GM18505 (cell line): ENCODE data around the gene YWHAQ.
"Not testable (repeated sequence)": the region's sequence is repeated elsewhere in the genome, so short reads cannot be mapped to it uniquely, and the experiment has no call there.

Experiments used
- ATAC-seq: cut with Tn5 transposase; IDR thresholded peaks from one replicate; pipeline ENCODE4 v1.9.1; 2021; ENCODE audit not compliant: unreplicated experiment
- POLR2A ChIP-seq: IDR thresholded peaks from 4 replicates; pipeline ENCODE4 v1.6.1; 2011; ENCODE audit warnings: borderline replicate concordance; ENCODE audit not compliant: insufficient read depth, insufficient read length; ENCODE audit errors: extremely low read depth

Gene YWHAQ

DNA sequence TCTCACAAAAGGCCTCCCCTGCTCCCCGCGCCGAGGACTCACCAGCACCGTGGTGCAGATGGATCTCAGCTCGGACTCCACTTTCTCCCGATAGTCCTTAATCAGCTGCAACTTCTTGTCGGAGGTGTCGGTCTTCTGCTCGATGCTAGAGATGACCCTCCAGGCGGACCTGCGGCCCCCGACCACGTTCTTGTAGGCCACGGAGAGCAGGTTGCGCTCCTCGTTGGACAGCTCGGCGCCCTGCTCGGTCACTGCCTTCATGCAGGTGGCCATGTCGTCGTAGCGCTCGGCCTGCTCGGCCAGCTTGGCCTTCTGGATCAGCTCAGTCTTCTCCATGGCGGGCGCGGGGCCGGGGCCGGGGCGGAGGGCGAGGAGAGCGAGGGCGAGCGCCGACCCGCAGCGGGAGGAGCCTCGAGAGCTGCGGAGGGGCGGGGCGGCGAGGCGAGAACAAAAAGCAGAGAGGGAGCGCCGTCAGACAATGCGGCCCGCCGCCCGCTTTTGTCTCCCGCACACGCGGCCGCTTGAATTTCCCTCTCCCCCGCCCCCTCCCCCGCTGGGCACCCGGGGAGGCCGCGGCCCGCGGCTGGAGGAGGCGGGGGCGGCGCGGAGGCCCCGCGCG is 571 bp downstream of the YWHAQ start:
- peak; percentile 45 for ATAC-seq
- no peak for TF ChIP-seq POLR2A

- no peak for ATAC-seq
- TF ChIP-seq POLR2A: no peak
Measured at GRCh38 chr2:9629222-9630116, 1.3 kb downstream of the YWHAQ start.

GRCh38 chr2:9627310-9627709 is 3.5 kb downstream of the YWHAQ start:
- ATAC-seq: no peak
- TF ChIP-seq POLR2A: no peak

GRCh38 chr2:9623151-9623550 is 7.6 kb downstream of the YWHAQ start:
- no peak for ATAC-seq
- TF ChIP-seq POLR2A: no peak

GRCh38 chr2:9621655-9622054 is 9.1 kb downstream of the YWHAQ start:
- ATAC-seq: not testable (repeated sequence)

- no peak for TF ChIP-seq POLR2A
- ATAC-seq: peak; percentile 74
Measured at GRCh38 chr2:9618410-9618809, 12.4 kb downstream of the YWHAQ start.

DNA sequence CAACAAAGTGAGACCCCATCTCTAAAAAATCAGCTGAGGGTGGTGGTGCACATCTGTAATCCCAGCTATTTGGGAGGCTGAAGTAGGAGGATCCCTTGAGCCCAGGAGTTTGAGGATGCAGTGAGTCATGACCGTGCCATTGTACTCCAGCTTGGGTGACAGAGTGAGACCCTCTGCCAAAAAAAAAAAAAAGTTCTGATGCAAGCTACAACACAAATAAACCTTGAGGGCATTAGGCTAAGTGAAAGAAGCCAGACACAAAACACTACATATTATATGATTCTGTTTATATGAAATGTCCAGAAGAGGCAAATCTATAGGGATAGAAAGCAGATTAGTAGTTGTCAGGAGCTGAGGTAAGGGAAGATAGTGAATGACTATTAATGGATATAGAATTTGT is 13.0 kb downstream of the YWHAQ start:
- TF ChIP-seq POLR2A: no peak
- ATAC-seq: no peak

DNA sequence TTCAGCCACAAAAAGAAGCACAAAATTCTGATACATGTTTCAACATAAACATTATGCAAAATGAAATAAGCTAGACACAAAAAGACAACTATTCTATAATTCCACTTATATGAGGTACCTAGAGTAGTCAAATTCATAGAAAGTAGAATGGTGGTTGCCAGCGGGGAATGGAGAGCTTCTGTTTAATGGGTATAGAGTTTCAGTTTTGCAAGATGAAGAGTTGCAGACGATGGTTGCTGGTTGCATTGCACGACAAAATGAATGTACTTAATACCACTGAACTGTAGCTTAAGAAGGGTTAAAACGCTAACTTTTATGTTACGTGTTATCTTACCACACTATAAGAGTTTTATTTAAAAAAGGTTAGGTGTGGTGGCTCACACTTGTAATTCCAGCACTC is 13.5 kb downstream of the YWHAQ start:
- ATAC-seq: no peak
- TF ChIP-seq POLR2A: no peak

DNA sequence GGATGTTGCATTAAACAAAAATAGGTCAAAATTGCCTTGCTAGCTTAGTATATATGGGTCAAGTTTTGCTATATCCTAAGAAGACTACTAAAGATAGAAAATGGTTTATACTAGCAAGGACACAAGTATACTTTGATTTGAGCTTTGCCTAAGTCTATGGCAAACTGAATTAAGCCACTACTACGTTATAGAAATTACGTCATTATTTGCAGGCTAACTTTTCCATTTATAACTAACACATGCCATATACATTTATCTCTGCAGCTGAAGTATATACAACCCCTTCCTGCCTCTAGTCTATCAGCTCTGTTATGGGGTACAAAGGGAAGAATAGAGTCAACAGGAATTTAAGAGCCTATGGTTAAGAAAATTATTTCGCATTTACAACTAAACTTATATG is 16.2 kb downstream of the YWHAQ start:
- no peak for TF ChIP-seq POLR2A
- ATAC-seq: no peak

- TF ChIP-seq POLR2A: no peak
- ATAC-seq: no peak
Measured at GRCh38 chr2:9613291-9613690, 17.5 kb downstream of the YWHAQ start.

DNA sequence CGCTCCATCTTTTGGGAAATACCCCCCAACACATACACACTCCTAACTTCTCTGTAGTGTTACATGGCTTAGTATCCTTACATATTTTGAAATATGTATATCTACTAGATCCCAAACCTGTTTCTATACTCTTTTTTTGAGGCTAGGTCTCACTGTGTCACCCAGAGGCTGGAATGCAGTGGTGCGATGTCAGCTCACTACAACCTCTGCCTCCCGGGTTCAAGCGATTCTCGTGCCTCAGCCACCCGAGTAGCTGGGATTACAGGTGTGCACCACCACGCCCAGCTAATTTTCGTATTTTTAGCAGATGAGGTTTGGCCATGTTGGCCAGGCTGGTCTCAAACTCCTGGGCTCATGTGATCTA is 19.3 kb downstream of the YWHAQ start:
- ATAC-seq: not testable (repeated sequence)

DNA sequence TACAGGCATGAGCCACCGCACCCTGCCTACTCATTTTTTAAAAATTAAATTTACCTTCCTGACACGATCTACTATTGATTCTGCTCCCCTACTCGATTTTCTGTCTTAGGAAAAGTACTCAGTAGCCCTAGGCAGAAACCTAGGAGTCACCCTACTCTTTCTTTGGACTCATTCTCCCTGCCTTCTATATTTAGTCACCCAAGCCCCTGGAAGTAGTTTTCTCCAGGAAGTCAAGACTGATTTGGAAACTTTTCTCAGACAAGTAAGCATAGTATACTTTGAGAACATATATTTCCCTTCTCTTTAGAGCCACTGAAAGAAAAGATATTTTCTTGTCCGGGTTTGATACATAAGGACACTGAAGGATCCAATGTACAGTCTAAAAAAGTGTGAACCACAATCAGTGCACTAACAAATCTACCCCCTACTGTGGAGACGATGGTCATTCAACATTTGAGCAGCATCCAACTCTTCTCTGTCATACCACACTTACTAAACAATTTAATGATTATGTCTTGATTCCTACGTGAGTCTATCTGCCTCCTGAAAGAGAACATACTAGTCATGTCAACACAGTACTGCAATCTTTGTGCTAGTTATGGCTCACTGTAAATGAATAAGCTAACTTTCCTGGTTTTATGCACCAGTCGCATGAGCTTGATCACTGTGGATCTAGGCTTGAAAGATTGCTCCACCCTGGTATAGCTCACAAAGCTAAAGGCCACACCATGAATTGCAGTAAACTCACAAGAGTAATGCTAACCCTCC is 19.8 kb downstream of the YWHAQ start:
- no peak for ATAC-seq
- no peak for TF ChIP-seq POLR2A

GRCh38 chr2:9608491-9608890 is 22.3 kb downstream of the YWHAQ start:
- ATAC-seq: peak; percentile 17

GRCh38 chr2:9602412-9602811 is 28.4 kb downstream of the YWHAQ start:
- TF ChIP-seq POLR2A: no peak
- no peak for ATAC-seq
